GM10248 (cell line): ENCODE results near the gene GFOD2.
"Not testable (repeated sequence)": the region's sequence is repeated elsewhere in the genome, so short reads cannot be mapped to it uniquely, and the experiment has no call there.

Source experiments
- CTCF ChIA-PET: fragments of 300-600 bp; sonication (Branson Sonifier 250); formaldehyde crosslinking; extraction: SDS; loops from one replicate; lab custom pipeline; 2021; ENCODE audit warnings: antibody characterized with exemption; lab: Yijun Ruan, JAX
- POLR2A ChIA-PET: fragments of 350-650 bp; sonication (Branson Sonifier 250); formaldehyde crosslinking; extraction: SDS; loops from one replicate; lab custom pipeline; 2020; ENCODE audit warnings: antibody characterized with exemption; lab: Yijun Ruan, JAX
- DNase-seq: peaks from one replicate; pipeline ENCODE4 v3.0.0; 2012; ENCODE audit errors: extremely low spot score
- TF ChIP-seq, protein P1 (sequence below): IDR thresholded peaks from 2 replicates; pipeline ENCODE4 v1.5.1; 2012; ENCODE audit warnings: mild to moderate bottlenecking, low read depth; ENCODE audit errors: extremely low read depth, missing control alignments, control extremely low read depth

Gene GFOD2

GRCh38 chr16:67761924-67762323 is 42.8 kb upstream of the GFOD2 start:
- CTCF ChIA-PET, result interaction anchor here (1.0 to 1.7 kb wide), 3 partner anchors 13 to 241 kb away, joined by 4 to 6 read pairs (median 4); no protein-coding TSS in a partner anchor
- POLR2A ChIA-PET, result no interaction called here
- TF ChIP-seq, protein P1, sequence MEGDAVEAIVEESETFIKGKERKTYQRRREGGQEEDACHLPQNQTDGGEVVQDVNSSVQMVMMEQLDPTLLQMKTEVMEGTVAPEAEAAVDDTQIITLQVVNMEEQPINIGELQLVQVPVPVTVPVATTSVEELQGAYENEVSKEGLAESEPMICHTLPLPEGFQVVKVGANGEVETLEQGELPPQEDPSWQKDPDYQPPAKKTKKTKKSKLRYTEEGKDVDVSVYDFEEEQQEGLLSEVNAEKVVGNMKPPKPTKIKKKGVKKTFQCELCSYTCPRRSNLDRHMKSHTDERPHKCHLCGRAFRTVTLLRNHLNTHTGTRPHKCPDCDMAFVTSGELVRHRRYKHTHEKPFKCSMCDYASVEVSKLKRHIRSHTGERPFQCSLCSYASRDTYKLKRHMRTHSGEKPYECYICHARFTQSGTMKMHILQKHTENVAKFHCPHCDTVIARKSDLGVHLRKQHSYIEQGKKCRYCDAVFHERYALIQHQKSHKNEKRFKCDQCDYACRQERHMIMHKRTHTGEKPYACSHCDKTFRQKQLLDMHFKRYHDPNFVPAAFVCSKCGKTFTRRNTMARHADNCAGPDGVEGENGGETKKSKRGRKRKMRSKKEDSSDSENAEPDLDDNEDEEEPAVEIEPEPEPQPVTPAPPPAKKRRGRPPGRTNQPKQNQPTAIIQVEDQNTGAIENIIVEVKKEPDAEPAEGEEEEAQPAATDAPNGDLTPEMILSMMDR, result no peak
- DNase-seq, result no peak

DNA sequence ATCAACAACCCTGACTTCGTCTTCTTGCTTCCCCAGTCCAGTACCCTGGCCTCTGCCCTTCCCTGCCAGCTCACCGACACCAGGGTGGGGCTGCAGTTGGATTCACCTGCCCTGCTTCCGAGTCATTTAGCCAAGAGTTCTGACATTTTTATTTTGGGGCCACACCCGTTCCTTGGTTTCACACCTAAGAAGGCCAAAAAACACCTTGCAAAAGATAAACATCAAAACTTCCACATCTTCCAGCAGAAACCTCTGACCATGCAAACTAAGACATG is 41.8 kb upstream of the GFOD2 start:
- TF ChIP-seq, protein P1, result no peak
- CTCF ChIA-PET, result interaction anchor here (0.8 to 2.9 kb wide), 7 partner anchors 9 to 240 kb away, joined by 3 to 10 read pairs (median 4); no protein-coding TSS in a partner anchor
- DNase-seq, result no peak
- POLR2A ChIA-PET, result interaction anchor here (0.5 kb wide), 1 partner anchor 502 kb away, joined by 3 read pairs; no protein-coding TSS in a partner anchor

DNA sequence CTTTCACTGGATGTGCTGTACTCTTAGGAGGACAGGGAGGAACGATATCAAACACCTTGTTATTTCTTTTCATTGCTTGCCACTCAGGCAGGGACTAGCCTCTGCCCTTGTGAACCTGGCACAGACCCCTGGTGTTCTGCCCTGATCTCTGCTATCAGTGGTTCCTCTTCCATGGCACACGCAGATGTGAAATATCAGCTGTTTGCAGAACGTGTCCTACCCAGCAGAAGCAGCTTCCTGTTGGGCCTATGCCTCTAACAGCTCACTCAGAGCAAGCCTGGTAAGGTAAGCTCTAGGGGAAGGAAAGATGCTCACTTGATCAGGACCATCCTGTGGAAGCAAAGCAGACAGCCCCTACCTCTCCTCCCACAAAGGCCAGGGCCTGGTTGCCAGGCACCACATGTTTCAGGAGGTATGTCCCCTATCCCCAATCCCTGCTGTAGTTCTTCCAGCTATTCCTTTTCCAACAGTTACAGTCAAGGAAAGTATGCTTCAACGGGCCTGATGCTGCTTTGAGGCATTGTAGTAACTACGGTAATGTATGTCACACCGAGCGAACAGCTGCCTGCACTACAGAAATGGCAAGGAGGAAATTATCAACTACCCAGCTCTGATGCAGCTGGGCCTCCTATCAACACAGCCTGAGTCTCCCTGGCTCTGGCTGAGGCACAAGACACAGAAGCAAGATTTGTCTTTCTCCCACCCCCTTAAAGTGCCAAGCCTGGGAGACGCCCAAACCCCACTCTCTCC is 41.3 kb upstream of the GFOD2 start:
- POLR2A ChIA-PET, result interaction anchor here (0.5 kb wide), 1 partner anchor 502 kb away, joined by 3 read pairs; no protein-coding TSS in a partner anchor
- CTCF ChIA-PET, result interaction anchor here (0.8 to 2.9 kb wide), 7 partner anchors 10 to 240 kb away, joined by 3 to 10 read pairs (median 4); no protein-coding TSS in a partner anchor
- no peak for DNase-seq
- TF ChIP-seq, protein P1, result no peak

GRCh38 chr16:67758966-67759365 is 39.9 kb upstream of the GFOD2 start:
- CTCF ChIA-PET, result interaction anchor here (1.5 to 2.9 kb wide), 2 partner anchors 10 to 58 kb away, joined by 8 to 10 read pairs; no protein-coding TSS in a partner anchor
- TF ChIP-seq, protein P1, result no peak
- POLR2A ChIA-PET, result interaction anchor here (0.5 kb wide), 1 partner anchor 182 kb away, joined by 5 read pairs; no protein-coding TSS in a partner anchor

DNA sequence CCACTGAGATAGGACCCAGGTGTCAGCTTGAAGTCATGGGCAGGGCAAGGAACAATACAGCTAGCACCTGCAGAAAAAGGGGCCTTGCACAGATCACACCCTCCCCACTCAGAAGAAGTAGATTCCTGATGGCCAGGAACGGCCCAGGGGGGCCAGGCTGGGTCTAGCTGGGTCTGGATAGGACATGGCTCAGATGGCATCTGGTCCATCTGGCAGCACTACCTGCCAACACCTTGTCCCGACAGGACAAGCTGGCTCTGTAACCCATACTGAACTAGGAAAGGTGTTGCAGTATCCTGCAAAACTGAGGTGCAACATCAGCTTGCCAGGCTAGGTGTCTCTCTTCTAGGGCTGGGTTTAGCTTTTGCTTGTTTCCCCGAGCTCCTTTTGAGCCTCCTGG is 38.9 kb upstream of the GFOD2 start:
- TF ChIP-seq, protein P1, result no peak
- ChIA-PET POLR2A (interaction anchor here (0.5 kb wide), 1 partner anchor 35 kb away, joined by 4 read pairs; no protein-coding TSS in a partner anchor), CTCF (interaction anchor here (0.9 to 1.5 kb wide), 2 partner anchors 11 to 59 kb away, joined by 4 to 8 read pairs; no protein-coding TSS in a partner anchor)
- no peak for DNase-seq

More at GRCh38 chr16:67758966-67759365, 39.9 kb upstream of the GFOD2 start:
- DNase-seq, result no peak

DNA sequence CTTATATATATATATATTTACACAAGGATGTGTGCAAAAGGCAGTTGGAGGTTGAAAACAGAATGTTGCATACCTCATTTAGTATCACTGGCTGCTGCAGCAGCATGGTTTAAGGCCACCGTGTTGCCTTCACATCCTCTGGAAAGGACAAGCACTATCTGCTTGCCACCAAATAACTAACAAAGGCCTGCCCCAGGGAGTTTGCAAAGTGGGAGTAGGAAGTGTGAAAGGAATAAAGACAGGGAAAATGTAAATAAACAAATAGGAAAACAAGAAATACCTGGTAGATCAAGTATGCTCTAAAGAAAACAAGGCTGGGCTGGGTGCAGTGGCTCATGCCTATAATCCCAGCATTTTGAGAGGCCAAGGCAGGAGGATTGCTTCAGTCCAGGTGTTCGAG is 33.5 kb upstream of the GFOD2 start:
- DNase-seq, result no peak
- POLR2A ChIA-PET, result no interaction called here
- TF ChIP-seq, protein P1, result no peak
- CTCF ChIA-PET, result interaction anchor here (0.6 to 1.1 kb wide), 2 partner anchors 64 to 206 kb away, joined by 3 to 4 read pairs; no protein-coding TSS in a partner anchor

DNA sequence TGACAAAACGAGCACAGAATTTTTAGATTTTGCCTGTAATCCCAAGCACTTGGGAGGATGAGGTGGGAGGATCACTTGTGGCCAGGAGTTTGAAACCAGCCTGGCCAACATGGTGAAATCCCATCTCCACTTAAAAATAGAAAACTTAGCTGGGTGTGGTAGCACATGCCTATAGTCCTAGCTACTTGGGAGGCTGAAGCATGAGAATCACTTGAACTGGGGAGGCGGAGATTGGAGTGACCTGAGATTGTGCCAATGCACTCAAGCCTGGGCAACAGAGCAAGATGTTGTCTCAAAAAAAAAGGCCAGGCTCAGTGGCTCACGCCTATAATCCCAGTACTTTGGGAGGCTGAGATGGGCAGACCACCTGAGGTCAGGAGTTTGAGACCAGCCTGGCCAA is 32.2 kb upstream of the GFOD2 start:
- CTCF ChIA-PET, DNase-seq, POLR2A ChIA-PET: not testable (repeated sequence)
